Fibroblast of skin of right biceps (primary cell): Measurements from ENCODE around the gene TNPO3.

Experiments used
- DNase-seq: peaks from one replicate; pipeline ENCODE4 v3.0.0-alpha.2; 2013

The TNPO3 gene

GRCh38 chr7:128937271-128937646 is 117.7 kb downstream of the TNPO3 start:
- no peak for DNase-seq

GRCh38 chr7:128936798-128937197 is 118.1 kb downstream of the TNPO3 start:
- no peak for DNase-seq

GRCh38 chr7:128935342-128935730 is 119.6 kb downstream of the TNPO3 start:
- no peak for DNase-seq

DNA sequence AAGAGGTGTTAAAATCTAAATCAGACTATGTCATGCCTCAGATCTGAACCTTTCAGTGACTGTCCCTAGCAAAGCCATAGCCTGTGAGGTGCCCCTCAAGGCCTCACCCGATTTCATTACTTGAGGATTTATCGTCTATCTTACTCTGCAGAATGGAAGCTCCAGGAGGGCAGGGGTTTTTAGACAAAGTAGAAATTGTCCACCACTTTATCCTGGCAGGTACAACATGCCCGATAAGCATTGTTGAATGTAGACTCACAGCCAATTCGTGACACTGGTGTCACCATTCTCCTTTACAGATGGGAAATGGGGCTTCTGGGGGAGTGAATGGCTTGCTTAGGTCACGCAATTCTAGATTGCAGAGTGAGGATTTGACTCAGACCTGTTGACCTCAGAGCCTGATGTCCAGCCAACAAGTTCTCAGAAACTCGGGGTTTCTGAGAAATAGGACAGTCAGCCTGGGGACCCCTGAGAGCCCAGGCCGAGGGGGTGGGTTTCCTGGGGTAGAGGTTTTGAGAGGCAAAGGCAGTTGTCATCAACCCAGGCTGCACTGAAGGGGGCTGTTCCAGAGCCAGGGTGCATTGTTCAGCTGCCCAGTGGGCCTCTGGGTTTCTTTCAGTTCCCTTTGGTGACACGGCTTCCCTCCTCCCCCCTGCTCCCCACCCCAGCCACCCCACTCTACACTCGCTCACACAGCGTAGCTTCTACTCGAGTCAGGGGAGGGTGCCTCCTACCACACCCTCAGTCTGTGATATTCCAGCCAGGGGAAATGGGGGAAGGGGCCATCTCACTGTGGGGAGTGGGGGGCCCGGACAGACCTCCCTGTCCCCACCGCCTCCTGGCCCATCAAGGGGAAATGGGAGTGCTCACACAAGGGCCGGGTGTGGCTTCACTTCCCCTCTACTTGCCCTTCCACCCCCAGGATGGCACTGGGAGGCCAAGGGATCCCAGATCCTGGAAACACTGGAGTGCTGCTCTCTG is 120.3 kb downstream of the TNPO3 start:
- no peak for DNase-seq

- DNase-seq: peak; percentile 17
Observed at GRCh38 chr7:128933180-128933891, 121.6 kb downstream of the TNPO3 start.

GRCh38 chr7:128932862-128933179 is 122.1 kb downstream of the TNPO3 start:
- no peak for DNase-seq

DNA sequence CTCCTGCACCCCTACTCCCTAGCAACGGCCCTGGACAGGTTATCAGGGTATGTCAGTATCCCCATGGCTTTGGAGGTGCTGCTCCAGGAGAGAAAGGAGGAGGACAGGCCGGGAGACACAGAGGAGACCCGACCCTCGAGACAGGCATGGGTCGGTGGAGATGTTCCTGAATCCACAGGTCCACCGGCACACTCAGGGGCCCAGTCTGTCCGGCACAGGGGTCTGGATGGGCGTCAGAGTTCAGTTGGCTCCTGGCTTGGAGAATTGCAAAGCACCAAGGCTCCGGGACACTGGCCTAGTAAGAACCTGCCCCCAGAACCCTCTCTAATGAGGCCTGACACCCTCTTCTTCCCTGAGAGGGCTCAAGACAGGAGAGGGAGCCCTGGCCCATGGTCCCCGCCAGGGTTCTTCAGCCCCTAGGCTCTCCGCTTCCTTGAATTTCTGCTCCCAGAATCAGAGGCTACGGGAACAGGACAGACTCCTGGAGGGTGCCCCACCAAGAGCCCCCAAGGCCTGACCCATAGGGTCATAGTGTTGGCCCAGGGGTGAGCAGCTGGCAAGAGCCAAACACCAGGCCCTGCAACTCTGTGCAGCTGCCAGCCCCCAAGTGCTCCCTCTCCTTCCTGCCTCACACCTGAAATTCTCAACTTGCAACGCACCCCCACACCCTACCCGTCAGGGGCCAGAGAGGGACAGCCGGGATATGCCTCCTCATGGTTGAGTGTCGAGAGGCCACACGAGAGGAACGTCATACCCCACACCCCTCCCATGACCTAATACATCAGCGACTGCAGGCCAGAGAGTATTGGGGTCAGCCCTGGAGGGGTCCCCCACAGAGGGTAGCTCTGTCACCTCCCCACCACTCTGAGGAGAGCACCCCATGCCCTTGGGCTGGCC is 122.7 kb downstream of the TNPO3 start:
- DNase-seq: no peak

- no peak for DNase-seq
Observed at GRCh38 chr7:128931190-128931798, 123.6 kb downstream of the TNPO3 start.

DNA sequence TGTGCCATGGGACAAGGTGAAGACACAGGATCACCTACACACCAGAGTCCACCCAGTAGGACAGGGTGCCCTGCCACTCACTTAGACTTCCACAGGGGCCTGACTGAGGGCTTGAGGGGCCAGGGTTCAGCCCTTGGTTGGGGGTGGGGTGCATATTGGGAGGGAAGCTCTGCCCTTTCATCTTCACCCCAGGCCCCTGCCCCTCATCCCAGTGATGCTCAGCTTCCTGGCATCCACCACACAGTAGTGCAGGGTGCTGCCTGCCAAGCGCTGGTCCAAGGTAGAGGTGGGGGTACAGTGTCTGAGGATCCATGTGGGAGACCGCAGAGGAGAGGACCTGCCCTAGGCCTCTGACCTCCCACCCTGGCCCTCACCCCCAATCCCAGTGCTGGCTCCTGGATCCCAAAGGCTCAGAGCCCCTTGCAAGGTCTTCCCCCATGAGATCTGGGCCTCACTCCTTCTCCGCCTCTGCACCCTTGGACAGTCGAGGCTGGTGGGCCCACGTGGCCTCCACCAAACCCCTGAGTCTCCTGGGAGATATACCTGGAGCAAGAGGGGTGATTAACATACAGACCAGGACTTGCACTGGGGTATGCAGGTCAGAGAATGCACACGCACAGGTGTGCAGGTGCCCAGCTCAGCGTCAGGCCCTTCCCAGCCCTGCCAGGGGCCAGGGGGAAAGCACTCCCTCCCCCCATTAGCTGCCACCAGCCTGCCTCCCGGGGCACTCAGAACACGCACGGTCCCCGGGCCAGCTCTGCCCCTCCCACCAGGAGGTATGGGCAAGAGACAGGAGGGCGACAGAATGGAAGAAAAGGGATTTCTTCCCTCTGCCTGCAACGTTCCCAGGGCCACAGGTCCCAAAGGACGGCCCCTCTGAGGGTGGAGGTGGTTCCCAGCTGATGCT is 125.8 kb downstream of the TNPO3 start:
- no peak for DNase-seq

DNA sequence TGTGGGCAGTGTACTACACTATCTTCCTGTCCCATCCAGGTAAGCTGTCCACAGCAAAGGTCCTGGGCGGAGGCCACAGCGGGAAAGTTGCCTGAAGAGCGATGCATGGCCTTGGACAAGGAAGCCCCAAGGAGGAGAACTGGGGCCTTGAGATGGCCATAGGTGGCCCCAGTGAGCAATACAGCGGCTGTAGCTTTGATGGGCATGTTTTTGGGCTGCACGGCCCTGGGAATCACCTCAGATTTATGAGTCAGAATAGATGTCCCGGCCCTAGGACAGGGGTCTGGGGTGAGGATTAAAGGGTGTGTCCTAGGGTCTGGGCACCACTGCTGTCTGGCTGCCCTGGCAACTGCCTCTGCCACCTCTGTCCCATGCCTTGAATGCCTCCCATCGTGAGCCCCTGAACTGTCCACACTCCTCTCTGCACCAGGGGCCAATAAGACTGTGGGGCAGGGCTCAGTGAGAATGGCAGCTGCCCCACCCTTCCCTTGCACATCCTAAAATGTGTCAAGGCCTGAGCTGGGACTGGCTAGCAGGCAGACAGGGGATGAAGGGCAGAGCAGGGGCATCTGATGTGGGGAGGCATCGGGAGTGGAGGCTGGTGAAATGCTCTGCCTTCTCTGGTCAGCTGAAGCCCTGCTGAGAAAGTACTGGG is 126.6 kb downstream of the TNPO3 start:
- no peak for DNase-seq

DNA sequence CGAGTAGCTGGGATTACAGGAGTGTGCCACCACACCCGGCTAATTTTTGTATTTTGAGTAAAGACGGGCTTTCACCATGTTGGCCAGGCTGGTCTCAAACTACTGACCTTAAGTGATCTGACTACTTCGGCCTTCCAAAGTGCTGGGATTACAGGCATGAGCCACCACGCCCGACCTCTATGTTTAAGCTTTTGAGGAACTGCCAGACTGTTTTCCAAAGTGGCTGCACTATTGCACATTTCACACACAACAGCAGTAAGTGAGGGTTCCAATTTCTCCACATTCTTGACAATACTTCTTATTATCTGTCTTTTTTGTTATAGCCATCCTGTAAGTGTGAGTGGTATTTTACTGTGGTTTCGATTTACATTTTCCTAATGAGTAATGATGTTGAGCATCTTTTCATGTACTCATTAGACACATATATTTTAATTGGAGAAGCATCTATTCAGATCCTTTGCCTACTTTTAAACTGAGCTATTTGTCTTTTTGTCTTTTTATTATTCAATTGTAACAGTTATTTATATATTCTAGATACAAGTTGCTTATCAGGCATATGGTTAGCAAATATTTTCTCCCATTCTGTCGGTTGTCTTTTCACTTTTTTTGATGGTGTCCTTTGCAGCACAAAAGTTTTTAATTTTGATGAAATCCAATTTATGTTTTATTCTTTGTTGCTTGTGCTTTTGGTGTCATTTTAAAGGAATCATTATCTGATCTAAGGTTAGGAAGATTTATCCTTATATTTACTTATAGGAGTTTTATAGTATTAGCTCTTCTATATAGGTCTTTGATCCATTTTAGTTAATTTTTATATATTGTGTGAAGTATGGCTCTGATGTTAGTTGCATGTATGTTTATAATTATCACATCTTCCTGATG is 130.0 kb downstream of the TNPO3 start:
- DNase-seq: no peak

DNA sequence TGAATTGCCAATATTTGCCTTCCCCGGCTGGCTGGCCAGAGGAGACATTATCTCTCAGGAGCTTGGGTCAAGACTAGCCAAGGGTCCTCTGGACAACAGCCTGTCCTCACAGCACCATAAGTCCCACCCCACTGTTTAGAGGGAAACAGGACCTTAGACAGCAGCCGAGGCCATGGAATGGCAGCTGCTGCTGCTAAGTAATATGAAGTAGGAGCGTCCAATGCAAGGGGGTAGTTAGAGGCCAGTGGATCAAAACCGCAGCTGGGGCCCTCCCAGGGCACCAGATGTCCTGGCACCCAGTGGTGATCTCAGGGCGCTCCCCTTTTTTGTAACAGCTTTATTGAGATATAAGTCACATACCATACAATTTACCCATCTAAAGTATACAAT is 131.5 kb downstream of the TNPO3 start:
- no peak for DNase-seq

DNA sequence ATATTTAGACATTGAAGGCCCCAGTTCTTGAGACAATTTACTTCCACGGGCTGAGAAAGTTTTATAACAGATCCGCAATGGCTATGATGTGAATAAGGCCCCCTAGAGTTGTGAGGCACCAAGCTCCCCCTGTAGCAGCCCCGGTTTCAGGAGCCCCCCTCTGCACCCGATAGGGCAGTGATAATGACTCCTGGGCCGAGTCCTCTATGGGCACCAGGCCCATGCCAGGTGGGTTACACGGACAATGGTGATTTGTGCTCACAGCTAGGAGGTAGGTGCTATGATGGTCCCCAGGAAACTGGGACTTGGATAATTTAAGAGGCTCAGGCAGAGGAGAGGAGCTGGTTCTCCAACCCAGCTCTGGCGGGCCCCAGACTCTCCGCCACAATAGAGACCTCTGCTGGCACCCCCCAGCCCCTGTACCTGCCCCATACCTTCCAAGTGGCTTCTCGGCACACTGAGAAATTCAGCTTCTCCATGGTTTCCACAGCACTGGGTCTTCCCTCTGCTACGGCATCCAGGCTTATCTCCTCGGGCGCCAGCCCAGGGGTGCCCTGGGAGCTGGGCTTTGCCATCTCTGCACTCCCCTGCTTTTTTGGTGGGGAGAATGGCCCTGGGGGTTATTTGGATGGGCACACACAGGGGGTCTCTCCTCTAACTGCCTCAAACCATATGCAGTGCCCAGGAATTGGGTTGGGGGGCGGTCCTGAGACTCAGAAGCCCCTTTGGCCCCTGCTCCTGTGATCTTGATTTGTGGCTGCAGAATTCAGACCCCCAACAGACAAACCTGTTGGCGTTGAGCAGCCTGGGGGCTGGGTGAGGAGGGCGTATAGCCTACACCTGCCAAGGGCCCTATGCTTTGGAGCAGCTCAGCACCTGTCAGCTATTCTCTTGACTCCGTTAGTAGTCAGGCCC is 132.2 kb downstream of the TNPO3 start:
- no peak for DNase-seq

- DNase-seq: no peak
Observed at GRCh38 chr7:128921866-128922440, 133.0 kb downstream of the TNPO3 start.

GRCh38 chr7:128920913-128921582 is 133.9 kb downstream of the TNPO3 start:
- DNase-seq: no peak

GRCh38 chr7:128919881-128920799 is 134.8 kb downstream of the TNPO3 start:
- peak; percentile 22 for DNase-seq

- DNase-seq: no peak
Observed at GRCh38 chr7:128919241-128919640, 135.7 kb downstream of the TNPO3 start.
